Erythroblast (primary cell): ENCODE results near the gene PARP1.

Experiments
- GATA1 ChIP-seq: IDR thresholded peaks from 2 replicates; pipeline ENCODE4 v1.6.1; 2011; ENCODE audit warnings: low read depth, mild to moderate bottlenecking, control low read depth, low read length, moderate library complexity
- POLR2A ChIP-seq: IDR thresholded peaks from 2 replicates; pipeline ENCODE4 v1.6.1; 2011; ENCODE audit warnings: mild to moderate bottlenecking, low read length

DNA sequence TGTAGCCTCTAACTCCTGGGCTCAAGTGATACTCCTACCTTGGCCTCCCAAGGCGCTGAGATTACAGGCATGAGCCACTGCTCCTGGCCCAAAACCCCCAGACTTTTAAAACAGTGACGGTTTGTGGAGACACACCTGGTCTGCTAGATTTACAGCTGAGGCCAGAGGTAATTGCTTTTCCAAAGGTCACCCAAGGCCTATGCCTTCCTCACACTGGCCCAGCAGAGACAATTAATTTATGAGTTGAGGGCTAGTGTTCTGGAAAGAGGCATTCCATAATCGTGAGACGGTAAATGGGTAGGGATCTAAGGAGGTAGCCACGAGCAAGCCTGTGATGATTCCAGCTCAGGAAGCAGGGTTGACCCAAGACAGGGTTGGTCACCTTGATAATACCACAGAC is 12.4 kb upstream of the PARP1 start:
- no peak for TF ChIP-seq POLR2A
- no peak for TF ChIP-seq GATA1
